GM12872 (cell line): ENCODE data around the gene SMARCA4.

ENCODE experiments used
- TF ChIP-seq, protein P1 (sequence below): IDR thresholded peaks from 3 replicates; pipeline ENCODE4 v1.5.1; 2011; ENCODE audit warnings: low read depth, mild to moderate bottlenecking, low read length, moderate library complexity; ENCODE audit not compliant: insufficient read depth

Gene SMARCA4

DNA sequence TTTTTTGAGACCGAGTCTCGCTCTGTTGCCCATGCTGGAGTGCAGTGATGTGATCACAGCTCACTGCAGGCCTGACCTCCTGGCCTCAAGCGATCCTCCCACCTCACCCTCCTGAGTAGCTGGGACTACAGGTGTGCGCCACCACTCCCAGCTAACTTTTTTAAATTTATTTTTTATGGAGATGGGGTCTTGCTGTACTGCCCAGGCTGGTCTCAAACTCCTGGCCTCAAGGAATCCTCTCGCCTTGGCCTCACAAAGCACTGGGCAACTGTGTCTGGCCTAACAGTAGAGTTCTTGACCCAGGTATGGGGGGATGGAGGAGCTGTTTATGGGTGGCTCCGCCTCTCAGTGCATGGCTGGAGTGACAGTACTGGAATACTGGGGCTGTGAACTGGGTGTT lies 59.6 kb downstream of the SMARCA4 start:
- TF ChIP-seq, protein P1, sequence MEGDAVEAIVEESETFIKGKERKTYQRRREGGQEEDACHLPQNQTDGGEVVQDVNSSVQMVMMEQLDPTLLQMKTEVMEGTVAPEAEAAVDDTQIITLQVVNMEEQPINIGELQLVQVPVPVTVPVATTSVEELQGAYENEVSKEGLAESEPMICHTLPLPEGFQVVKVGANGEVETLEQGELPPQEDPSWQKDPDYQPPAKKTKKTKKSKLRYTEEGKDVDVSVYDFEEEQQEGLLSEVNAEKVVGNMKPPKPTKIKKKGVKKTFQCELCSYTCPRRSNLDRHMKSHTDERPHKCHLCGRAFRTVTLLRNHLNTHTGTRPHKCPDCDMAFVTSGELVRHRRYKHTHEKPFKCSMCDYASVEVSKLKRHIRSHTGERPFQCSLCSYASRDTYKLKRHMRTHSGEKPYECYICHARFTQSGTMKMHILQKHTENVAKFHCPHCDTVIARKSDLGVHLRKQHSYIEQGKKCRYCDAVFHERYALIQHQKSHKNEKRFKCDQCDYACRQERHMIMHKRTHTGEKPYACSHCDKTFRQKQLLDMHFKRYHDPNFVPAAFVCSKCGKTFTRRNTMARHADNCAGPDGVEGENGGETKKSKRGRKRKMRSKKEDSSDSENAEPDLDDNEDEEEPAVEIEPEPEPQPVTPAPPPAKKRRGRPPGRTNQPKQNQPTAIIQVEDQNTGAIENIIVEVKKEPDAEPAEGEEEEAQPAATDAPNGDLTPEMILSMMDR, result no peak

DNA sequence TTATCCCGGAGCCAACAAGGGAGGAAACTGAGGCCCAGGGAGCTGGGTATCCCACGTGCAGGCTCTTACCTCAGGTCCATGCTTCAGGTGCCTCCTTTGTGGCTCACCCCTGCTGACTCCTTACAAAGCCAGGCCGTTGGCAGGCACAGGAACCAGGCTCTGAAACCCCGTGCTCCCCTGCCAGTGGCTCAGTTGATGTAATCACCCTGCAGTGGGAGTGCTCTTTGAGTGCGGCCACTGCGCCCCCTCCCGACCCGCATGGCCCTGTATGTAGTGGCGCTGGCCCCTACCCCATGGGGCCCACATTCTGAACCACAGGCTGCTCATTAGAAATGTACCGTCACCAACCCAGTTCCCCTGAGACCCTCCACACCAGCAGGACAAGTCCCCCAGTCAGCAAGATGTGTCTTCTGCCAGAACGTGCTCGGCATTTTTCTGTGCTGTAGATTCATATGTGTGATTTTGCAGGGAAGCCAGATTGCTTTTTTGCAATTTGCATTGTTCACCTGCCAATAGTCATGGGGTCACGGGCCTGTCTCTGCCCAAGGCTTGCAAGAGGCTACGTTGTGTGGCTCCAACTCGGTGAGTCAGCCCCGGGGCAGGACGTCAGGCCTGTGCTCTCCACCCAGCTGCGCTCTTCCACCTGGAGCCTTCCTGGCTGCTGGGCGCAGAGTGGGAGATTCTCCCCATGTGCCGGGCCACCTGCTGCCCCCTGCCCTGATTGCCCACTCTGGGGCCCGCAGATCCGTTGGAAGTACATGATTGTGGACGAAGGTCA lies 60.3 kb downstream of the SMARCA4 start:
- TF ChIP-seq, protein P1, result no peak

DNA sequence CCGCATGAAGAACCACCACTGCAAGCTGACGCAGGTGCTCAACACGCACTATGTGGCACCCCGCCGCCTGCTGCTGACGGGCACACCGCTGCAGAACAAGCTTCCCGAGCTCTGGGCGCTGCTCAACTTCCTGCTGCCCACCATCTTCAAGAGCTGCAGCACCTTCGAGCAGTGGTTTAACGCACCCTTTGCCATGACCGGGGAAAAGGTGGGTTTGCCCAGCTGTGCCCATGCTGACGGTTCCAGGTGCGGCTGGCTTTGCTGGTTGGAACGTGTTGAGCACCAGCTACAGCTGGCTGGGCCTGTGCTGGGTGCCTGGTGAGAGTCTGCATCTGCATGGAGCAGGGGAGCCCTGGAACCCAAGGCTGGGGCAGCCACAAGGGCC lies 60.9 kb downstream of the SMARCA4 start:
- TF ChIP-seq, protein P1, result no peak

DNA sequence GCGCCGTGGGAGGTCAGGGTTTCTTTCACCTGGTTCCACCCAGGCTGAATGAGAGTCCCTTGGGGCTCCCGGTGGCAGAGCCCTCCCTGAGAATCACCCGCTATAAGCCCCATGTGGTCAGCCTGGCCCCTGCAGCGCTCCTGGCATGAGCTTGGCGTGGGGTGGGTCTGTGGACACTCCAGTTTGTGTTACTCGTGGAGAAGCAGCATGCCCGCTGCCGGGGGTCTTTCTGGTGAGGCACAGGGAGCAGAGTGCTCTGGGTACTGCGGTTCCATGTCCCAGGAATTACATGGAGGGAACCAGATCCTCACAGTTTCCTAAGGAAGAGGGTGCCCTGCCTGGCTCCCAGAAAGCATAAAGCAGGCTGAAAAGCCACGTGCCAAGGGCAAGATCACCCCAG lies 62.2 kb downstream of the SMARCA4 start:
- TF ChIP-seq, protein P1, result no peak

DNA sequence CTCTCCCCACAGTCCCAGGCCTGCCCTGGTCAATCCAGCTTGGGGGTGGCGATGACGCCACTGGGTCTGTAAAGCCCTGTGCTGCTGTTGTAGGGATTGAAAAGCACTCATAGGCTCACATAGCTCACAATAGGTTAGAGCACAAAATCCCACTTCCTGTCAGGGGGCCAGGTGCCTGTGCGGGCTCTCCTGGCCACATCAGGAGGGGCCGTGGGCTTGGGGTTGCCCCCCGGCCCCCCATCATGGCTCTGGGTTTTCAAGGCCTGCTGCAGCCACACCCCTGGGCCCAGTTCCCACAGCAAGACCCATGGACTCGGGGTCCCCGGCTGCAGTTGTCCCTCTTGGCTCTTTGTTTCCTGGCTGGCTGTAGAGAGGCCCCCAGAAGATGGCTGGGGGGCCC lies 62.9 kb downstream of the SMARCA4 start:
- TF ChIP-seq, protein P1, result no peak

DNA sequence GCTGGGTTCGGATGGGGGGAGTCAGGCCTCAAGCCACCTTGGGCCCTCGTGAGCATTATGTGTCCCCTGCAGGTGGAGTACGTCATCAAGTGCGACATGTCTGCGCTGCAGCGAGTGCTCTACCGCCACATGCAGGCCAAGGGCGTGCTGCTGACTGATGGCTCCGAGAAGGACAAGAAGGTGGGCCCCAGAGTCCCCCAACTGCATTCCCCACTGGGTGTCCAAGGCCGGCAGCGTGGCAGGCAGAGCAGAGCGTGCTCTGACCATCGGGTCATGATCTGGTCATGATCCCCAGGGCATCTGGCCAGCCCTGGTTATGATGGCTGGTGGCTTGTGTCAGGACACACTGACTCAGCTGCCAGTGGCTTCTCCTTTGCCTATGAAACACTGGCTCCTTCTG lies 63.4 kb downstream of the SMARCA4 start:
- TF ChIP-seq, protein P1, result no peak

DNA sequence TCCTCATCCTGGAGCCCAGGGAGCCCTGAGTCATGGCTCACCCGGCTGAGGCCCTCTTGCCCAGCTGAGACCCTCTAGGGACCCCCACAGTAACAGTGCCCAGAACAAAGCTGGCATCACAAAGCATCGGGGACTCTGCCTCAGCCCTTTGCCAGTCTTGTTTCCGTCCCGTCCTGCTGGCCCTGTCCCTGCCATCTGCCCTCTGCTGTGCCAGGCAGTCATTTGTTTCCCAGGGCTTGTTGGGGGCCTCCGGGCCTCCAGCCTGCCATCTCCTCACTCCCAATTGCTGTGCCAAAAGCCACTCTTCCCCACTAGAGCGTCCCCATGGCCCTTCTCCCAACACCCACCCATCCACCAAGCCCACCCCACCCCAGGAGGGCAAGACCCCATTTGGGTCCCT lies 64.2 kb downstream of the SMARCA4 start:
- TF ChIP-seq, protein P1, result no peak
